VCaP (cell line): ENCODE results near the gene EVI5L.

Experiments used
- H3K27ac ChIP-seq: fragments of 450-650 bp; 2 replicates; pipeline ENCODE4 v1.5.1; 2017
- CTCF ChIP-seq: fragments of 450-650 bp; conservative IDR thresholded peaks from 2 replicates; pipeline ENCODE4 v1.5.1; 2017; ENCODE audit warnings: mild to moderate bottlenecking, moderate library complexity

The EVI5L gene

GRCh38 chr19:7900401-7900870, 70.4 kb downstream of the EVI5L start:
- TF ChIP-seq CTCF: no peak
- no peak overlapping the region for H3K27ac ChIP-seq

GRCh38 chr19:7900931-7901330, 70.9 kb downstream of the EVI5L start:
- no peak for TF ChIP-seq CTCF
- no peak overlapping the region for H3K27ac ChIP-seq

DNA sequence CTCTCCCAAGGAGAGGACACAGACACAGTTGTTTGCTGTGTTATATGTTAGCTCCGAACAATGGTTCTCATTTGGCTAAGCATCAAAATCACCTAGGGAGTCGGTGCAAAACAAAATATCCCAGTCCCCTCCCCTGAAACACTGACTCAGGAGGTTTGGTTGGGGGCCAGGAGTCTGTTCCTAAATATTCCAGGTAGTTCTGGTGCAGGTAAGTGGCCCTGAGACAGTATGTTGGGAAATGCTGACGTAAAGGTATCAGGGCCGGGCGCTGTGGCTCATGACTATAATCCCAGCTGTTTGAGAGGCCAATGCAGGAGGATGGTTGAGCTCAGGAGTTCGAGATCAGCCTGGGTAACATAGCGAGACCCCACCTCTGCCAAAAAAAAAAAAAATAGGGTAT, 71.3 kb downstream of the EVI5L start:
- no peak for TF ChIP-seq CTCF
- no peak overlapping the region for H3K27ac ChIP-seq

DNA sequence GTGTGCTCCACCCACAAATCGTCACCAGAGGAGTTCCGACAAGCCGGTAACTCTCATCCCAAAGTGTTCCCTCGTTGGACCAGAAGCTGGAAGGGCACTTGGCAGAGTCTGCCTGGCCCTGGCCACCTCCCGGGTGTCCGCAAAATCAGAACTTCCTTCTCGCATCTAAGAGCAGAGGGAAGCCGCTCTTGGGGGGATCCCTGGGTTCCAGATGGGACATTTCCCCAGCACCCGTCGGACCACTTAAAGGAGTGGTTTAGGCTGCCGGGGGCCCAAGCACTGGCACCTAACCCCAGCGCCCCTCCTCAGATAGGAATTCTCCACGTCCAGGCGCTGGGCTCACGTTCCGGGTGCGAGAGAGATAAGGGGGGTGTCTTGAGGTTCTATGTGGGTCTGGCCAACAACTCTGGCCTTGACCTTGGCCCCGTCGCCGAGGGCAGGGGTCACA, 72.8 kb downstream of the EVI5L start:
- H3K27ac ChIP-seq: peak overlapping the region; percentile 80
- no peak for TF ChIP-seq CTCF

DNA sequence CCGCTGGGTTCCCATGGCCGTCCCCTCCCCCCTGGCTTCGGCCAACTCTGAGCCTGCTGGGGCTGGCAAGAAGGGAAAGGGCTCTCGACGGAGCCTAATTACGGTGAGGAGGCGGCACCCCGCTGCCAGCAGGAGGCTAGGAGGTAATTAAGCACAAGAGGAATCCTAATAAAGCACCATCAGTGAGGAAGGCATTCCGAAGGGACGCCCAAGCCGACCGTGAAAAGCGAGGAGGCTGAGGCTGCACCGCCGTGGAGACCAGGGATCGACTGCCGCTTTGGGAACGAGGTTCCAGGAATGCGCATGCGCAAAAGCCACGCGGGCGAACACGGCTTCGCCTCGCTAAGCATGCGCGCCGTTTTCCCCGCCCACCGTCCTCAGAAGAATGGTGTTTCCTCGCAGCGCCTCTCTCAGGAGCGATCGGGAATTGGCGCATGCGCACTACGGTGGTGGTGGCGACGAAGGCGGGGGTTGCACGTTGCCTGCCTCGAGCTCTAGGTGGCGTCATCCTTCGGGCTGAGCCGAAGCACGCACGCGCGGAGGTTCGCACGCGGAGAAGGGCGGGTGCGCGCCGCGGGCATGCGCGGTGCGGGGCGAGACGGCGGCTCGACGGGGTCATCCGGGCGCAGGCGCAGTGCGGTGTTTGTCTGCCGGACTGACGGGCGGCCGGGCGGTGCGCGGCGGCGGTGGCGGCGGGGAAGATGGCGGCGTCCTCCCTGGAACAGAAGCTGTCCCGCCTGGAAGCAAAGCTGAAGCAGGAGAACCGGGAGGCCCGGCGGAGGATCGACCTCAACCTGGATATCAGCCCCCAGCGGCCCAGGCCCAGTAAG, 73.4 kb downstream of the EVI5L start, which contains the start of gene MAP2K7:
Gene MAP2K7 (plus strand): TSS at position 634 of the 830 bp plus-strand sequence. CDS start 68 bp downstream, at position 702.
- H3K27ac ChIP-seq: peak within 1 kb of the TSS; percentile 80
- TF ChIP-seq CTCF: peak; percentile 75

DNA sequence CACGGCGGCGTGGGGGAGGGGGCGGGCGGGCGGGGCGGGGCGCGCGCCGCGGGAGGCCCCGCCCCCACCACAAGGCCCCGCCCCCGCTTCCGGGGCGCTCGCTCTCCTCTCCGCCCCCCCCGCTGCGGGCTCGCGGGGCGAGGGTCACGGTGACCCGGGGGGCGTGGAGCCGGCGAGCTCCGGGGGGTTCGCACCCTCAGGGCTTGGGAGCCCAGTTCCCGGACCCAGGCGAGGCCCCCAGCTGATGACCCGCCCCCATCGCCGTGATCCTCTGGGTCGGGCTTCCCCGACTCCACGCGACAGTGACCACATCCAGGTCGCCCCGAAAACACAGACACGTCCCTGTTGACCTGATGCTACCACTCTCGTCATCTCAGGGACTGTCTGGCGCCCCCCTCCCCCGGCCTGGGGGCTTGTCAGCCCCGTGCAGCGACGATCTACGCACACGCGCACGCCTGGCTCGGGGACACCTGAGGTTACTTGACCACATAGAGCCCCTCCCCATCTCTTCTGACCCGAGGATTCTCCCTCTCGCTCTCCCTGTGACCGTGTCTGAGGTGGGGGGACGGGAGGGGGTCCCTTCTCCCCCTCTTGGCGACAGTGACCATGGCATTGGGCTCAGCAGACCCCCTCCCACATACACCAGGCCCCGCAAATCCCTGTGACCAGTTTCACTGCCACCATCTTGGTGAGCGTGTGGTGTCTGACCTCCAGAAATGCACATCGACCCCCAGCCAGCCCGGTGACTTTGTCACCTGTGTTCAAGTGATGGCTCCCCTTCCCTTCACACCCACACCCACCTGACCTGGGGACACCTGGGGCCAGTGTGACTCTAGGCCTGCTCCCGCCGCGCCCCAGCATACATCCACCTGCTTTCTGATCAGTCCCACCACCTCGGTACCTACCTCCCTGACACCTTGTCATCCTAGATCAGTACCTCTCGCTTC, 74.3 kb downstream of the EVI5L start:
- peak overlapping the region; percentile 80 for H3K27ac ChIP-seq
- no peak for TF ChIP-seq CTCF

DNA sequence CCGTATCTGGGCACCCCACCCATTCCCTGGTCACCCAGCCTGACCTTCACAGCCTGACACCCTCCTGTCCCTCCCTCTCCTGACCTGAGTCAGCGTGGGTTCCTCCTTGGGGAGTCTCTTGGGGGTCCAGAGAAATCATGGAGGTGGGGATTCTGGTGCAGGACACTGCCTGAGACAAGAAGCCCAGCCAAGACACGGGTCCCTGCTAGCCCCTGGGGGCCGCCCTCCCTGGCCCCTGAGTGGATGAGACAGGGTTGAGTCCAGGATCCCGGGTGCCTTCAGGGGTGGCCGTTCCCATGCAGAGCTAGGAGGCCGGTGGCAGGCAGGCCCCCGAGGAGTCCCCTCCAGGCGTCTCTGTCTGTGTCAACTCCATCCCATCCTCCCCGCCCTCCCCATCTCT, 75.2 kb downstream of the EVI5L start:
- no peak for TF ChIP-seq CTCF
- H3K27ac ChIP-seq: peak overlapping the region; percentile 80; the same call in 1 of the 2 replicates
